Bone marrow (tissue), 2 donors: ENCODE results near the gene FOXC2.
A peak's percentile ranks its signal among the peaks of the same experiment; 100 is the strongest.

Source experiments
- DNase-seq, 2 donors: peaks; one replicate each; lab custom pipeline; 2025; lab: John Stamatoyannopoulos, UW

Gene FOXC2

GRCh38 chr16:86533076-86533475 lies 33.6 kb upstream of the FOXC2 start:
- DNase-seq: no peak

DNA sequence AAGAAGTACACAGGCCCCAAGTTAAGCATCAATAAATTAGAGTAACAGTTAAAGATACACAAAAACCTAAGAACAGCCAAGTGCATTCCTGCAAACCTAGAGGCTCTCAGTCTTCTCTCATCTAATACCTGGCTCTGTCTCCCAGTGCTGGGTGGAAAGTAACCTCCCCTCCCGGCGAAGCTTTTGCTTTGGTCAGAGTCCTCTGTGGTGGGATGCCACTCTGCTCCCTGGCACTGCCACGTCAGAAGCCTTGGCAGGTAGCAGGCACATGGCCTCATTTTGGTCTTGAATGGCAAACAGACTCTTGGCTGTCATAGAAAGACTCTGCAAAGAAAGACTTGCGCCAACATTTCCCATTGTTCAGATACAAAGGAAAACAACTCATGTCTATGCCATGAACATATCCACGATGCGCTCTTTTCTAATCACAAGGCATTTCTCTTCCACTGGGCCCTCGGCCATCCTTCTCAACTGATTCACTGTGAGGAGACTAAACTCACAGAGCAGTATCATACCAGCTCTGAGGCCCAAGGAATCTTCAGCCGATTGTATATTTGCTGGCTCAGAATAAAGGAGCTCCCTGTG lies 32.8 kb upstream of the FOXC2 start:
- no peak for DNase-seq

DNA sequence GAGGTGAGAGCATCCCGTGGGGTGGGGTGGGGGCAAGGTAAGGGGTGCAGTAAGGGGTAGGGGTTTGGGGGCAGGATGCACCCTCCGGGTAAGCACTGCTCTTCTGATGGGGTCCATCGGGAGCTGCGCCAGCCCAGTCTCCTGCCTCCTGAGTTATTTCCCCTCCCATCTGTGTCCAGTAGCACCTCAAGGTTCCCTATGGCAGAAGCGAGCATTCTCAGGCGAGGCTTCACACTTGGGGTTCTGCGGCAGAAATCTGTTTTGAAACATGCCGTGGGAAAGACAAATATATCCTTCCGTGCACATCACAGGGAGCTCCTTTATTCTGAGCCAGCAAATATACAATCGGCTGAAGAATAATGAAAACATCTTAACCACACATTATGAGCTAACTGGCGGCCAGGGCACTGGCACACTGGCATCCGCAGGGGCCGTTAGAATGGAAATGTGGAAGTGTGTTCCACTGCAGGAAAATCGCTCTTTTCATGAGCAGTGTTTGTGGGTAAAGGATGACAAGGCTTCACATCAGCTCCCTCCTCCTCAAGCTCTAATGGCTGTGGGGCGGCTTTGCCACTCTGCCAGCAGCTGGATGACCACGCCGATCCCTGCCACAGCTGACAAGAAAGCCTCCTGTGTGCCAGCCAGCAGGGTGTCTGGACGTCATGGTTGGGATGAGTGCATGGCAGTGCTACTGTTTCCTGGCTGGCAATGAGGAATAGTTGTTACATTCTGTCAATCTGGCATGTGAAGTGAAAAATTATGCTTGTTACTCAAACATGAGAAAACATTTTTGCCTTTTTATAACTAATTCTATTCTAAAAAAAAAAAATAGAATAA lies 31.6 kb upstream of the FOXC2 start:
- no peak for DNase-seq

DNA sequence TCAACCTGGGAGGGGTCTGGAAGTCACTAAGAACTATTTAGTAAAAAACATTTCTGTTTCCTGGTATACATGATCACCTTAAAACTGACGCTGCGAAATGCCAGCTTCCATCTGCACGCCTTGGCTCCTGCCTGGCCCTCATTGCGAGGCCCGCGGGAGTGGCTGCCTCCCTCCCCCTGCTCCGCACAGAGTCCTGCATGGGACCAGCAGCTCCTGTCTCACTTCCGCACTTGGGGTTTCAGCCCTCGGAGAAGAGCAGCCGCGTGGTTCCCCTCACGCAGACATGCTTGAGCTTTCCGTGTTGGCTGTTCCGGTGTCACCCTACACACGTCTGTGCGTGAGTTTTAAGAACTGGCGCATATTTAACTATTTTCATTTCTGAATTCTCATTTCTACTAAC lies 30.0 kb upstream of the FOXC2 start:
- no peak for DNase-seq

DNA sequence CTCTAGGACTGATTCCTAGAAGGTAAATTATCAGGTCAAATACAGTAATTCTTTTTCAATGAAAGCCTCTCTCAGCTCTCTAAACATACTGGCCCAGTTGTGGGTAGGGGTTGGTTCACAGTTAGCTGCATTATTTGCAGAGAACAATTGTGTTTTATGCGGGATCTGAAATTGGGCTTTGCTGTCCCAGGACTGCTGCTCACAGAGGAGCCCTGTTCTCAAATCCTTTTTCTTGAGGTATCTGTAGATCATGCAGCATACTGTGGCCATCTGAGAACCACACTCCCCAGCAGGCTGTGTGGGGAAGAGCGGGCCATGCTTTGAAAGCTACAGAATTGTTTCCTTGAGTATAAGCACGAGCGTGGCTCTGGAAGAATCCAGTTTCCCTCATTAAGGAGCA lies 29.1 kb upstream of the FOXC2 start:
- DNase-seq: no peak

DNA sequence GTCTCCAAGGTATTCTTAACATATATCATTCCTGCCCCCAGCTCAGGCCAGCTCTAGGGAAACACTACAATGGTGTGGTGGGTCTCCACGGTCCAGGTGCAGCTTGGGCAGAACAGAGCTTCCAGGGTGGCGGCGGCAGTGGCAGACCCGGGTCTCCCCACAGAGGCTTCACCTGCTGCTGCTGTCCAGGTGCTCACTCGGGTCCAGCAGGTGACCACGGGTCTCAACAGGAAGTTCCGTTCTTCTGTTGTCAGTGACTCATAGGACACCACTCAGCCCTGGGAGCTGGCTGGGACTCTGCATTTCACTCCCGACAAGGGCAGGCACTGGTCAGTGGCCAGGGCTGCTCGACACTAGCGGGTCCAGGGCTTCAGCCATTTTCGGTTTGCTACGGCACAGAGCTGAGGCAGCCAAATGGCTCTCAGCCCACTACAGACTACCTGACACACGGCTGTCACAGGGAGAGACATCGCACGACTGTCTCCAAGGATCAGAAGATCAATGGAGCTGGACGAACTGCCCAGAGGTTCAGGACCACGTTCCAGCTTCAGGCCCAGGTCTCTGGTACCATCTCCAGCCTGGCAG lies 28.3 kb upstream of the FOXC2 start:
- DNase-seq: no peak

GRCh38 chr16:86540894-86541293 lies 25.7 kb upstream of the FOXC2 start:
- no peak for DNase-seq

- no peak for DNase-seq
Measured at GRCh38 chr16:86541560-86541959, 25.1 kb upstream of the FOXC2 start.

- no peak for DNase-seq
Measured at GRCh38 chr16:86542756-86543750, 23.6 kb upstream of the FOXC2 start.

GRCh38 chr16:86545481-86545880 lies 21.1 kb upstream of the FOXC2 start:
- no peak for DNase-seq

DNA sequence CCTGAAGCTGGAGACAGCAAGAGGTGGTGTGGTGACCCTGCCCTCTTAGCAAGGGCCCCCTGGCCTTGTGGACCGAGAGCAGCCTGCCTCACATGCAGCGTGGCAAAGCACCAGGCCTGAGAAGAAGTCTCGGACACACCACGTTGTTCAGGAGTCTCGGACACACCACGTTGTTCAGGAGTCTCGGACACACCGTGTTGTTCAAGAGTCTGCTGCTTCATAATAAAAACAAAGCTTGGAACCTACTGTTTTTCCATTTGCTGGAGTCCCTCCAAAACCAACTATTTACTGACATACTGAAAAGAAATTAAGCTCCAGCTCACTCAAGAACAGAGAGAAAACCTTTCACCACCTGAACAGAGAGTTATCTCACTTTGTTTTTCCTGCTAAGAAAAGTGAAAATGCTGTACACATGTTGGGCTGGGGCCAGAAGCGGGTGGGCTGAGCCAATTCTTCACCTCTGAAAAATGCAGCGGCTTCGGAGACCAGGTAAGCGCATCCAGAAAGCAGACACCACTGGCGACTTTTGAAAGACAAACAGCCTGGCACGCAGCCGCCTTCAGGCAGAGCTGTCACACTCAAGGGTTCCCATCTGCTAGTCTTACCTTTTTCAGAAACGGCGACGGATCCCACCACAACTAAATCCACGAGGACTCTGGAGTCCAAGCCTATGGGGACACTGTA lies 20.5 kb upstream of the FOXC2 start:
- no peak for DNase-seq

- DNase-seq: no peak
Measured at GRCh38 chr16:86546638-86547013, 20.0 kb upstream of the FOXC2 start.

GRCh38 chr16:86547286-86547685 lies 19.3 kb upstream of the FOXC2 start:
- DNase-seq: no peak

- DNase-seq: no peak
Measured at GRCh38 chr16:86549076-86549892, 17.3 kb upstream of the FOXC2 start.

- no peak for DNase-seq
Measured at GRCh38 chr16:86549893-86550190, 16.8 kb upstream of the FOXC2 start.

- DNase-seq: no peak
Measured at GRCh38 chr16:86550281-86550680, 16.3 kb upstream of the FOXC2 start.

DNA sequence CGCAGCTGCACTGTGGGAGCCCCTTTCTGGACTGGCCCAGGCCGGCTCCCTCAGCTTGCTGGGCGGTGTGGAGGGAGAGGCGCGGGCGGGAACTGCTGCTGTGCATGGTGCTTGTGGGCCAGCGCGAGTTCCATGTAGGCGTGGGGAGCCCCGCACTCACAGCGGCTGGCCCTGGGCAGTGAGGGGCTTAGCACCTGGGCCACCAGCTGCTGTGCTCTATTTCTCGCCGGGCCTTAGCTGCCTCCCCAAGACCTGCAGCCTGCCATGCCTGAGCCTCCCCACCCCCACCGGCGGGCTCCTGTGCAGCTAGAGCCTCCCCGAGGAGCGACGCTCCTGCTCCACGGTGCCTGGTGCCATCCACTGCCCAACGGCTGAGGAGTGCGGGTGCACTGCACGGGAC lies 13.3 kb upstream of the FOXC2 start:
- DNase-seq: no peak

GRCh38 chr16:86554599-86554916 lies 12.1 kb upstream of the FOXC2 start:
- DNase-seq: no peak

DNA sequence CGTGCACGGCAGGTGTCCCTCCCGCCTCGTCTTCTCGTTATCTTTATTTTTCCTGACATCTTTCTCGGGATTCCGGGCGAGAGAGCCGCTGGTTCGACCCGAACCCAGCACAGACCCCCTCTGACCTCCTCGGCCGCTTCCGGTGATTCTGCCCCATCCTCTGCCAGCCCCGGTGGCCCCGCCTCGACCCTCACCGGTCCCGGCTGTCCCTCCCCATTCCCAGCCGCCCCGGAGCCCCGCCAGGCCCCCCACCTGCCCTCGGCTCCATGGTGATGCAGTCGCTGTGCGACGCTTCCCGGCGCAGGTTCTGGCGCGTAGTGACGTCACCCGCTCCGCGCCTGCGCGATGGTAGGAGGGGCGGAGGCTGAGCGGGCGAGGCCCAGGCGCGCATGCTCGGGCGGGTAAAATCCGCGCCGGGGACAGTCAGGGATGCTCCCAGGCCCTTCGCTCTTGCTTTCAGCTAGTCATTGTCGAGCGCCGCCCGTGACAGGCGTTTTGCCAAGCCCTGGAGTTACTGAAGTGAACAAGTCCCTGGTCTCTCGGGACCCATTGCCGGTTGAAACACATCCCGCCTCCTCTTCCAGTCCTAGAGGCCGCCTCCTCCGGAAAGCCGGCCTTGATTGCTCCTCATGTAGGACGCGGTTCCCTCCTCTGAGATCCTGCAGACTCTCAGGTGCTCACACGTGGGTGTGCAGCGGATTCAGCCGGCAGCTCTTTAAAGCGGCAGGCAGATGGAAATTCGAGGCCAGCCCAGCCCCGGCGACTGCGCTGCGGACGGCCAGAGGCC lies 11.5 kb upstream of the FOXC2 start, which contains the start of gene MTHFSD:
MTHFSD (minus strand) TSS at position 319 of the 787 bp plus-strand sequence; CDS start at position 268, 51 bp downstream.
- DNase-seq: peak; percentile 84 to 94

DNA sequence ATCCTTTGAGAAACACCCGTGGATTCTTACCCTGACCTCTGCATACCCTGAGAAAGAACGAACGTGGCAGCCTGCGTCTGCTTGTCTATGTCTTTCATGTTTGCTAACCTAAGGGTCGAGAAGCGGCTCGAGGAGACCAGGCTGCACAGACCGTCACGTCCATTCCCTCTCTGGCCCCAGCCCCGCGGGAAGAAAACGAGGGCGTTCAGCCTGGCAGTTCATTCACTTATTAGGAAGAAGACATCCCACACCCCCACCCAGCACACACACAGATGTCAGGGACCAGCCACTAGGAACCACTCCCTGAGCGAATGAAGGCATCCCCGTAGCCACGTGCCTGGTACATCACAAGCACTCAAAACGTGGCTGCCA lies 10.9 kb upstream of the FOXC2 start:
- DNase-seq: no peak
